IMR-90 (cell line): ENCODE data around the gene NTSR1. TPM values are rescaled to one million over a fixed set of nuclear protein-coding genes. Genes with fewer than 3 reads are reported as not detected.

Experiments used
- ATAC-seq: fragments of 200-7000 bp; cut with Tn5 transposase; 2 replicates; pipeline ENCODE4 v1.9.1; 2020; ENCODE audit warnings: low read depth, mild to moderate bottlenecking, moderate library complexity
- BruUV-seq: library from RNA; stranded (reverse); fragments of 400-500 nt; replicated peaks from 2 replicates; lab custom pipeline; 2021; lab: Mats Ljungman, UMichigan
- CTCF ChIA-PET: fragments of 300-600 bp; formaldehyde crosslinking; extraction: SDS; loops from one replicate; lab custom pipeline; 2021; ENCODE audit warnings: antibody characterized with exemption; lab: Yijun Ruan, JAX
- POLR2A ChIA-PET: fragments of 300-600 bp; sonication (Branson Sonifier 250); formaldehyde crosslinking; loops from one replicate; lab custom pipeline; 2022; ENCODE audit warnings: antibody characterized with exemption; ENCODE audit not compliant: unreplicated experiment; lab: Charles Lee
- DNase-seq: peaks from one replicate; pipeline ENCODE4 v3.0.0; 2013
- H2AFZ ChIP-seq: replicated peaks from 2 replicates; pipeline ENCODE3; 2013; ENCODE audit warnings: low read length, mild to moderate bottlenecking; ENCODE audit not compliant: poor library complexity
- H2AK5ac ChIP-seq: 2 replicates; pipeline ENCODE4 v1.6.1; 2013; ENCODE audit warnings: low read depth, low read length, inconsistent platforms
- H2AK9ac ChIP-seq: replicated peaks from 2 replicates; pipeline ENCODE3; 2013; ENCODE audit warnings: mild to moderate bottlenecking, low read depth, low read length, moderate library complexity; ENCODE audit not compliant: poor library complexity
- H2BK120ac ChIP-seq: 2 replicates; pipeline ENCODE4 v1.6.1; 2013; ENCODE audit warnings: low read depth, low read length, inconsistent platforms
- H2BK15ac ChIP-seq: 3 replicates; pipeline ENCODE4 v1.6.1; 2013; ENCODE audit warnings: low read depth, low read length, inconsistent platforms
- H2BK20ac ChIP-seq: 2 replicates; pipeline ENCODE4 v1.6.1; 2013; ENCODE audit warnings: low read depth, mild to moderate bottlenecking, inconsistent platforms, low read length, moderate library complexity
- H2BK5ac ChIP-seq: 2 replicates; pipeline ENCODE4 v1.6.1; 2013; ENCODE audit warnings: mild to moderate bottlenecking, low read depth, low read length, inconsistent platforms; ENCODE audit not compliant: poor library complexity, severe bottlenecking
- H3K14ac ChIP-seq: replicated peaks from 2 replicates; pipeline ENCODE4 v1.6.1; 2013; ENCODE audit warnings: low read depth, low read length, inconsistent platforms
- H3K18ac ChIP-seq: 2 replicates; pipeline ENCODE4 v1.6.1; 2013; ENCODE audit warnings: low read depth, low read length, control low read depth
- H3K23ac ChIP-seq: 2 replicates; pipeline ENCODE4 v1.6.1; 2013; ENCODE audit warnings: low read depth, low read length, inconsistent platforms
- H3K27ac ChIP-seq: 2 replicates; pipeline ENCODE4 v1.5.1; 2013; ENCODE audit warnings: mild to moderate bottlenecking, control low read depth, low read length; ENCODE audit not compliant: insufficient read depth
- H3K27me3 ChIP-seq: 2 replicates; pipeline ENCODE4 v1.6.1; 2013; ENCODE audit warnings: low read length; ENCODE audit not compliant: control insufficient read depth, insufficient read depth
- H3K36me3 ChIP-seq: 2 replicates; pipeline ENCODE4 v1.6.1; 2013; ENCODE audit warnings: low read length, mixed read lengths; ENCODE audit not compliant: control insufficient read depth, insufficient read depth
- H3K4ac ChIP-seq: 2 replicates; pipeline ENCODE4 v1.6.1; 2013; ENCODE audit warnings: low read depth, low read length, inconsistent platforms
- H3K4me1 ChIP-seq: 2 replicates; pipeline ENCODE4 v1.6.1; 2013; ENCODE audit warnings: low read length, mixed read lengths; ENCODE audit not compliant: control insufficient read depth, insufficient read depth
- H3K4me2 ChIP-seq: 2 replicates; pipeline ENCODE4 v1.6.1; 2013; ENCODE audit warnings: low read depth, mild to moderate bottlenecking, control low read depth, low read length, moderate library complexity
- H3K4me3 ChIP-seq: 2 replicates; pipeline ENCODE4 v1.5.1; 2013; ENCODE audit warnings: low read depth, mild to moderate bottlenecking, control low read depth, low read length, moderate library complexity; ENCODE audit not compliant: insufficient read depth
- H3K56ac ChIP-seq: 2 replicates; pipeline ENCODE4 v1.6.1; 2013; ENCODE audit warnings: low read length, inconsistent platforms; ENCODE audit not compliant: insufficient read depth; ENCODE audit errors: extremely low read depth
- H3K79me1 ChIP-seq, 2 experiments: 2 replicates each; pipeline ENCODE4 v1.6.1; 2013; ENCODE audit warnings: low read length in 2 of 2, inconsistent platforms in 1 of 2, low read depth in 1 of 2
- H3K9ac ChIP-seq: 2 replicates; pipeline ENCODE4 v1.6.1; 2013; ENCODE audit warnings: low read depth, low read length, control low read depth
- H3K9me1 ChIP-seq: 2 replicates; pipeline ENCODE4 v1.6.1; 2013; ENCODE audit warnings: low read length, inconsistent platforms; ENCODE audit not compliant: insufficient read depth
- H3K9me3 ChIP-seq: 2 replicates; pipeline ENCODE4 v1.6.1; 2013; ENCODE audit warnings: low read length; ENCODE audit not compliant: control insufficient read depth, insufficient read depth
- H4K20me1 ChIP-seq: 2 replicates; pipeline ENCODE4 v1.6.1; 2013; ENCODE audit warnings: low read length, inconsistent platforms; ENCODE audit not compliant: insufficient read depth
- H4K5ac ChIP-seq: 2 replicates; pipeline ENCODE4 v1.6.1; 2013; ENCODE audit warnings: mild to moderate bottlenecking, low read depth, low read length, control low read depth
- H4K8ac ChIP-seq, 2 experiments: 2 replicates each; pipeline ENCODE4 v1.6.1; 2013; ENCODE audit warnings: low read depth in 2 of 2, low read length in 2 of 2, control low read depth in 1 of 2, inconsistent platforms in 1 of 2
- H4K91ac ChIP-seq: 2 replicates; pipeline ENCODE4 v1.6.1; 2013; ENCODE audit warnings: low read depth, low read length, inconsistent platforms; ENCODE audit not compliant: insufficient read depth
- CHD1 ChIP-seq: IDR thresholded peaks from 2 replicates; pipeline ENCODE4 v1.6.1; 2012; ENCODE audit warnings: low read depth, low read length, improper control_type of control experiment
- CTCF ChIP-seq: conservative IDR thresholded peaks from 2 replicates; pipeline ENCODE4 v1.5.1; 2012; ENCODE audit warnings: mild to moderate bottlenecking, low read depth, low read length, improper control_type of control experiment
- MAFK ChIP-seq: IDR thresholded peaks from 2 replicates; pipeline ENCODE4 v1.6.1; 2012; ENCODE audit warnings: low read depth, low read length, improper control_type of control experiment
- MAZ ChIP-seq: IDR thresholded peaks from 2 replicates; pipeline ENCODE4 v1.6.1; 2012; ENCODE audit warnings: low read depth, mild to moderate bottlenecking, low read length, improper control_type of control experiment, moderate library complexity, borderline replicate concordance
- MXI1 ChIP-seq: IDR thresholded peaks from 2 replicates; pipeline ENCODE4 v1.6.1; 2012; ENCODE audit warnings: low read depth, mild to moderate bottlenecking, low read length, moderate library complexity, borderline replicate concordance
- POLR2A ChIP-seq: IDR thresholded peaks from 2 replicates; pipeline ENCODE4 v1.6.1; 2012; ENCODE audit warnings: mild to moderate bottlenecking, low read depth, low read length
- RAD21 ChIP-seq: IDR thresholded peaks from 2 replicates; pipeline ENCODE4 v1.6.1; 2012; ENCODE audit warnings: low read length, improper control_type of control experiment
- RCOR1 ChIP-seq: IDR thresholded peaks from 2 replicates; pipeline ENCODE4 v1.6.1; 2012; ENCODE audit warnings: mild to moderate bottlenecking, low read length, improper control_type of control experiment; ENCODE audit not compliant: insufficient replicate concordance
- RFX5 ChIP-seq: IDR thresholded peaks from 2 replicates; pipeline ENCODE4 v1.8.0; 2012; ENCODE audit warnings: low read depth, mild to moderate bottlenecking, low read length, moderate library complexity
- SMC3 ChIP-seq: fragments of 150-350 bp; IDR thresholded peaks from 2 replicates; pipeline ENCODE4 v1.6.1; 2016; ENCODE audit warnings: low read depth, mild to moderate bottlenecking, antibody characterized with exemption, low read length, moderate library complexity
- WGBS, 2 experiments: methylation state at CpG; one replicate each; pipeline versions ENCODE4 v1.1.5 to v1.1.7; 2013; ENCODE audit warnings: missing lambda C conversion rate in 2 of 2; ENCODE audit not compliant: insufficient read length in 1 of 2; ENCODE audit errors: extremely low coverage in 2 of 2; 5-methylcytosine and 5-hydroxymethylcytosine counted together
- dilution Hi-C: fragments of 300-500 bp; cut with HindIII; formaldehyde crosslinking; loops from one replicate; pipeline ENCODE4 v1.14.3; 2018; ENCODE audit warnings: low sequenced_read_pairs; ENCODE audit not compliant: unreplicated experiment
- in situ Hi-C: fragments of 300-500 bp; cut with MboI; formaldehyde crosslinking; loops from 3 replicates; pipeline ENCODE4 v1.14.3; 2019; ENCODE audit warnings: low sequenced_read_pairs, inconsistent platforms, mixed read lengths
- intact Hi-C: fragments of 100-400 bp; cut with micrococcal nuclease; formaldehyde crosslinking; loops from 2 replicates; pipeline ENCODE4 v1.10.0; 2022
- polyA plus RNA-seq, 3 experiments: library from polyadenylated mRNA; depleted of rRNA; stranded (reverse); fragments of >200 nt; gene quantifications; 2 replicates each; pipeline ENCODE4 v1.2.3, GENCODE V29; 2012; ENCODE audit warnings: low replicate concordance in 1 of 3
- total RNA-seq: library from RNA; depleted of rRNA; stranded (reverse); fragments of >200 nt; gene quantifications from 2 replicates; pipeline ENCODE4 v1.2.3, GENCODE V29; 2012

Gene NTSR1
- total and polyA plus RNA-seq, 2 of the 4 experiments (the other 2 are of a cell fraction), result 0.54 to 1.8 TPM

- in situ Hi-C loops (no loop called here), intact Hi-C loops (no loop called here), dilution Hi-C loops (no loop called here)
- Histone ChIP-seq H3K9ac (no peak overlapping the region), H4K8ac (no peak overlapping the region), H3K4ac (no peak overlapping the region), H3K9me3 (no peaks in the 10 kb centered on the region), H2BK120ac (no peak overlapping the region), H3K23ac (no peak overlapping the region), H4K91ac (no peak overlapping the region), H3K9me1 (peaks cover 4% of the 10 kb centered on the region), H3K4me3 (no peak overlapping the region), H4K5ac (no peak overlapping the region), H2AFZ (peak overlapping the region; percentile 83), H3K56ac (no peak overlapping the region), H3K4me2 (no peak overlapping the region), H3K36me3 (no peaks in the 10 kb centered on the region), H3K4me1 (peaks cover 9% of the 10 kb centered on the region), H4K20me1 (no peaks in the 10 kb centered on the region), H3K14ac (no peak overlapping the region; the same call in 1 of the 2 replicates), H2AK5ac (no peak overlapping the region), H3K79me1 (no peaks in the 10 kb centered on the region), H2BK5ac (no peak overlapping the region), H3K27ac (no peak overlapping the region), H2BK15ac (no peak overlapping the region), H2AK9ac (peak overlapping the region; percentile 52), H3K18ac (no peak overlapping the region), H2BK20ac (no peak overlapping the region), H3K27me3 (peaks cover 12% of the 10 kb centered on the region; the same call in 1 of the 2 replicates)
- ChIA-PET CTCF (no interaction called here), POLR2A (no interaction called here)
- 83% methylated on average over 4 of the region's 8 CpGs; no CpG with 5 or more reads in 1 of the 2 experiments for WGBS, 2 experiments
- TF ChIP-seq RCOR1, result no peak
- TF ChIP-seq RAD21, result no peak
- no peak for TF ChIP-seq SMC3
- no peak for TF ChIP-seq MAFK
- no peak for TF ChIP-seq CTCF
- no peak for TF ChIP-seq RFX5
- no peak for TF ChIP-seq POLR2A
- no peak for TF ChIP-seq MXI1
- TF ChIP-seq CHD1, result no peak
- TF ChIP-seq MAZ, result no peak
- DNase-seq (no peak), ATAC-seq (no peak)
- BruUV-seq, result no TSS peak
Observed at GRCh38 chr20:62768234-62768546, 59.6 kb downstream of the NTSR1 start.
